ENCODE data around the gene NCOR1. TPM values are rescaled to one million over a fixed set of nuclear protein-coding genes. Genes with fewer than 3 reads are reported as not detected.

The NCOR1 gene
- total RNA-seq, 1 donor from 2014 or later: 137 TPM

GRCh38 chr17:16108386-16108785, 106.9 kb downstream of the NCOR1 start:
- no peak for DNase-seq
- Histone ChIP-seq H3K4me3 (no peak overlapping the region), H3K27ac (no peak overlapping the region), H3K36me3 (peaks cover 46% of the 10 kb centered on the region), H3K27me3 (ENCODE audit: low read depth) (no peaks in the 10 kb centered on the region), H3K4me1 (no peaks in the 10 kb centered on the region), H3K9me3 (no peaks in the 10 kb centered on the region)
- intact Hi-C loops (cut with DNase I): no loop called here
- no peak for TF ChIP-seq CTCF (IDR thresholded peaks at IDR 0.05)
- no peak for ATAC-seq

GRCh38 chr17:16107165-16107770, 108.1 kb downstream of the NCOR1 start:
- Histone ChIP-seq H3K4me3 (no peak overlapping the region), H3K9me3 (no peaks in the 10 kb centered on the region), H3K27ac (no peak overlapping the region), H3K4me1 (no peaks in the 10 kb centered on the region), H3K36me3 (peaks cover 42% of the 10 kb centered on the region), H3K27me3 (ENCODE audit: low read depth) (no peaks in the 10 kb centered on the region)
- no peak for DNase-seq
- ATAC-seq: no peak
- intact Hi-C loops (cut with DNase I): no loop called here
- no peak for TF ChIP-seq CTCF (IDR thresholded peaks at IDR 0.05)

- no peaks in the 10 kb centered on the region for H3K27me3 ChIP-seq (ENCODE audit: low read depth)
- DNase-seq (no peak), ATAC-seq (no peak)
- H3K36me3 ChIP-seq: peaks cover 47% of the 10 kb centered on the region
- TF ChIP-seq CTCF (IDR thresholded peaks at IDR 0.05): no peak
- no peak overlapping the region for H3K27ac ChIP-seq
- no peaks in the 10 kb centered on the region for H3K4me1 ChIP-seq
- intact Hi-C loops (cut with DNase I): no loop called here
- H3K4me3 ChIP-seq: no peak overlapping the region
- no peaks in the 10 kb centered on the region for H3K9me3 ChIP-seq
Measured at GRCh38 chr17:16106161-16106891, 109.0 kb downstream of the NCOR1 start.

GRCh38 chr17:16104189-16104588, 111.1 kb downstream of the NCOR1 start:
- no peak for DNase-seq
- Histone ChIP-seq H3K4me3 (no peak overlapping the region), H3K9me3 (no peaks in the 10 kb centered on the region), H3K27ac (no peak overlapping the region), H3K36me3 (peaks cover 64% of the 10 kb centered on the region), H3K27me3 (ENCODE audit: low read depth) (no peaks in the 10 kb centered on the region), H3K4me1 (no peaks in the 10 kb centered on the region)
- intact Hi-C loops (cut with DNase I): no loop called here
- TF ChIP-seq CTCF (IDR thresholded peaks at IDR 0.05): no peak
- no peak for ATAC-seq

- no peak for DNase-seq
- Histone ChIP-seq H3K27ac (no peak overlapping the region), H3K4me1 (no peaks in the 10 kb centered on the region), H3K27me3 (ENCODE audit: low read depth) (no peaks in the 10 kb centered on the region), H3K4me3 (no peak overlapping the region), H3K9me3 (no peaks in the 10 kb centered on the region), H3K36me3 (peaks cover 75% of the 10 kb centered on the region)
- TF ChIP-seq CTCF (IDR thresholded peaks at IDR 0.05): no peak
- ATAC-seq: no peak
- intact Hi-C loops (cut with DNase I): no loop called here
Measured at GRCh38 chr17:16101440-16101839, 113.9 kb downstream of the NCOR1 start.
